HepG2 (cell line): ENCODE data around the gene SOS2. TPM values are rescaled to one million over a fixed set of nuclear protein-coding genes. Genes with fewer than 3 reads are reported as not detected.

ENCODE experiments used
- ARHGAP35 ChIP-seq: sonication (generic); formaldehyde crosslinking; IDR thresholded peaks from 2 replicates; pipeline ENCODE4 v1.9.0; 2022; ENCODE audit warnings: mild to moderate bottlenecking, inconsistent platforms, moderate library complexity, missing genetic modification reagents, borderline replicate concordance
- HES4 ChIP-seq: sonication (generic); formaldehyde crosslinking; IDR thresholded peaks from 2 replicates; pipeline ENCODE4 v1.9.0; 2021; ENCODE audit warnings: mild to moderate bottlenecking, missing genetic modification reagents, borderline replicate concordance
- MAF1 ChIP-seq: sonication (generic); formaldehyde crosslinking; IDR thresholded peaks from 2 replicates; pipeline ENCODE4 v1.5.0; 2020; ENCODE audit warnings: missing genetic modification reagents, borderline replicate concordance
- MAFF ChIP-seq: IDR thresholded peaks from 2 replicates; pipeline ENCODE4 v1.6.1; 2011; ENCODE audit warnings: low read depth, low read length, improper control_type of control experiment
- MATR3 ChIP-seq: sonication (generic); formaldehyde crosslinking; IDR thresholded peaks from 2 replicates; pipeline ENCODE4 v1.4.0; 2020; ENCODE audit warnings: missing genetic modification reagents
- NFE2L1 ChIP-seq: sonication (generic); formaldehyde crosslinking; IDR thresholded peaks from 2 replicates; pipeline ENCODE4 v1.4.0; 2020; ENCODE audit warnings: missing genetic modification reagents, mild to moderate bottlenecking, borderline replicate concordance
- PPARG ChIP-seq: conservative IDR thresholded peaks from 2 replicates; pipeline ENCODE4 v1.6.1; 2016; ENCODE audit warnings: missing biosample characterization, missing genetic modification reagents
- TBP ChIP-seq: sonication (generic); formaldehyde crosslinking; IDR thresholded peaks from 2 replicates; pipeline ENCODE4 v1.5.0; 2020; ENCODE audit warnings: missing genetic modification reagents
- ZFP36 ChIP-seq: fragments of 150-350 bp; IDR thresholded peaks from 2 replicates; pipeline ENCODE4 v1.6.1; 2018; ENCODE audit warnings: borderline replicate concordance, low read length, low read depth; ENCODE audit not compliant: partially characterized antibody
- ZFP90 ChIP-seq: sonication (generic); formaldehyde crosslinking; IDR thresholded peaks from 2 replicates; pipeline ENCODE4 v1.8.0; 2022; ENCODE audit warnings: missing genetic modification reagents, mild to moderate bottlenecking, inconsistent platforms, borderline replicate concordance
- ZNF282 ChIP-seq: fragments of 450-650 bp; IDR thresholded peaks from 2 replicates; pipeline ENCODE4 v1.6.1; 2018; ENCODE audit not compliant: partially characterized antibody
- ZNF543 ChIP-seq: sonication (generic); formaldehyde crosslinking; IDR thresholded peaks from 2 replicates; pipeline ENCODE4 v1.4.0; 2020; ENCODE audit warnings: mild to moderate bottlenecking, missing genetic modification reagents
- ZNF773 ChIP-seq: sonication (generic); formaldehyde crosslinking; IDR thresholded peaks from 2 replicates; pipeline ENCODE4 v1.4.0; 2020; ENCODE audit warnings: missing genetic modification reagents, borderline replicate concordance
- ZNF839 ChIP-seq: sonication (generic); formaldehyde crosslinking; IDR thresholded peaks from 2 replicates; pipeline ENCODE4 v1.4.0; 2020; ENCODE audit warnings: missing genetic modification reagents, mild to moderate bottlenecking, borderline replicate concordance
- polyA plus RNA-seq, 8 experiments: library from polyadenylated mRNA; depleted of rRNA in 3 of 8; stranded (reverse) in 7 of 8; unstranded in 1 of 8; fragments of >200 nt; fragmentation: Illumina TruSeq in 4 of 8; extraction: Trizol in 4 of 8; gene quantifications; 2 replicates each; pipeline versions ENCODE4 v1.2.1 to v1.2.3, GENCODE V29; 2011 to 2016; ENCODE audit warnings: low read depth in 4 of 8, missing spikeins in 1 of 8, mixed read lengths in 1 of 8; ENCODE audit not compliant: insufficient read depth in 1 of 8
- total RNA-seq, 5 experiments: library from RNA; depleted of rRNA; stranded (reverse); fragments of >200 nt; fragmentation: Illumina TruSeq; extraction: Trizol; gene quantifications; 2 replicates each; pipeline ENCODE4 v1.2.3, GENCODE V29; 2016; ENCODE audit warnings: low read depth in 1 of 5
- TF ChIP-seq, protein P1 (sequence below): sonication (generic); formaldehyde crosslinking; IDR thresholded peaks from 2 replicates; pipeline ENCODE4 v1.9.0; 2021; ENCODE audit warnings: missing genetic modification reagents, mild to moderate bottlenecking, borderline replicate concordance
- TF ChIP-seq, protein P2 (sequence below): sonication (generic); formaldehyde crosslinking; IDR thresholded peaks from 2 replicates; pipeline ENCODE4 v1.8.1; 2023; ENCODE audit warnings: mild to moderate bottlenecking, missing genetic modification reagents, borderline replicate concordance
- TF ChIP-seq, protein P3 (sequence below), 2 experiments: fragments of 450-650 bp in 1 of 2; sonication (generic) in 1 of 2; formaldehyde crosslinking; IDR thresholded peaks; 2 replicates each; pipeline versions ENCODE4 v1.5.0 to v1.8.0; 2020 to 2022; ENCODE audit warnings: mild to moderate bottlenecking in 1 of 2, missing genetic modification reagents in 1 of 2
- TF ChIP-seq, protein P4 (sequence below): conservative IDR thresholded peaks from 2 replicates; pipeline ENCODE4 v1.6.1; 2018; ENCODE audit warnings: missing genetic modification reagents
- TF ChIP-seq, protein P5 (sequence below): sonication (generic); formaldehyde crosslinking; IDR thresholded peaks from 2 replicates; pipeline ENCODE4 v1.8.0; 2023; ENCODE audit warnings: mild to moderate bottlenecking, missing genetic modification reagents
- TF ChIP-seq, protein P6 (sequence below): sonication (generic); formaldehyde crosslinking; IDR thresholded peaks from 2 replicates; pipeline ENCODE4 v1.4.0; 2020; ENCODE audit warnings: missing genetic modification reagents
- TF ChIP-seq, protein P7 (sequence below): sonication (generic); formaldehyde crosslinking; IDR thresholded peaks from 2 replicates; pipeline ENCODE4 v1.4.0; 2020; ENCODE audit warnings: mild to moderate bottlenecking, missing genetic modification reagents

Gene SOS2
- total and polyA plus RNA-seq, 2 of the 13 experiments (the other 11 are each of a cell fraction or from before 2014, with no cell fraction given) = 9.3 to 12.1 TPM

DNA sequence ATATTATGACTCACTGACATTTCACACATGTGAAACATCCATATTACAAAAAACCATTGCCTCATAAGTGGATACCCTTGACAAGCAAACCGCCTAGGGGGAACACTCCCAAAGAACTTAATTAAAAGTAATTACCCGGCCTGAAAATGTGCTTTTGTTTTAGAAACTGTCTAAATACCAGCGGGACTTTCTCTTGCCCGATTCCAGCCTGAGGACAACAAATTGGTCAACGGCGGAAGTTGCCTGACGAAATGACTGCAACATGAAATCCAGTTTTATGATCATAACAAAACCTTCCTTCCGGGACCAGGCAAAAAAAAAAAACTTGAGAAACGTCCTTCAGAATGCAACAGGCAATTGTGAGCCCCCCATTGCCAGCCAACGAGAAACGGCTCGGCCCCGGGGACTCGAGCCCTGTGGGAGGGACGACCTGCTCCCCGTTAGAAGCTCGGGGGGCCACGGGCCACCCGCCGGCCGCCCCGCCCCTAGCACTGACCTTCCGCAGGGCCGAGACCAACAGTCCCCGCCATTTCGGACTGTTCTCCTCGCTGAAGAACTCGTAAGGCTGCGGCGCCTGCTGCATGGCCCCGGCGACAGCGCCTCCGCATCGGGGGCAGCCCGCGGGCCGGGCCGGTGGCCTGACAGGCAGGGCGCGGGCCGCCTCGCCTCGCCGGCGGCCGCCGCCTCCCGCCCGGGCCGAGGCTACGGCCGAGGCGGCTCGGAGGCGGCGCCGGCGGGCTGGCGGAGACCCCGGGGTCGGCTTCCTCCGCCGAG is 490 bp downstream of the SOS2 start (continued):
- TF ChIP-seq, protein P1, sequence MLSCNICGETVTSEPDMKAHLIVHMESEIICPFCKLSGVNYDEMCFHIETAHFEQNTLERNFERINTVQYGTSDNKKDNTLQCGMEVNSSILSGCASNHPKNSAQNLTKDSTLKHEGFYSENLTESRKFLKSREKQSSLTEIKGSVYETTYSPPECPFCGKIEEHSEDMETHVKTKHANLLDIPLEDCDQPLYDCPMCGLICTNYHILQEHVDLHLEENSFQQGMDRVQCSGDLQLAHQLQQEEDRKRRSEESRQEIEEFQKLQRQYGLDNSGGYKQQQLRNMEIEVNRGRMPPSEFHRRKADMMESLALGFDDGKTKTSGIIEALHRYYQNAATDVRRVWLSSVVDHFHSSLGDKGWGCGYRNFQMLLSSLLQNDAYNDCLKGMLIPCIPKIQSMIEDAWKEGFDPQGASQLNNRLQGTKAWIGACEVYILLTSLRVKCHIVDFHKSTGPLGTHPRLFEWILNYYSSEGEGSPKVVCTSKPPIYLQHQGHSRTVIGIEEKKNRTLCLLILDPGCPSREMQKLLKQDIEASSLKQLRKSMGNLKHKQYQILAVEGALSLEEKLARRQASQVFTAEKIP = no peak
- TF ChIP-seq PPARG (no peak), NFE2L1 (CRISPR knock-in tag) (no peak), ZNF543 (CRISPR knock-in tag) (no peak), MAF1 (CRISPR knock-in tag) (no peak), ZFP90 (no peak), ZNF773 (CRISPR knock-in tag) (no peak), MATR3 (CRISPR knock-in tag) (no peak), ZNF839 (CRISPR knock-in tag) (no peak), ZFP36 (no peak), TBP (CRISPR knock-in tag) (no peak), MAFF (no peak), HES4 (CRISPR knock-in tag) (no peak), ZNF282 (no peak), ARHGAP35 (CRISPR knock-in tag) (no peak)
- TF ChIP-seq, protein P2, sequence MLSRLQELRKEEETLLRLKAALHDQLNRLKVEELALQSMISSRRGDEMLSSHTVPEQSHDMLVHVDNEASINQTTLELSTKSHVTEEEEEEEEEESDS (CRISPR knock-in tag) = no peak
- TF ChIP-seq, protein P3, sequence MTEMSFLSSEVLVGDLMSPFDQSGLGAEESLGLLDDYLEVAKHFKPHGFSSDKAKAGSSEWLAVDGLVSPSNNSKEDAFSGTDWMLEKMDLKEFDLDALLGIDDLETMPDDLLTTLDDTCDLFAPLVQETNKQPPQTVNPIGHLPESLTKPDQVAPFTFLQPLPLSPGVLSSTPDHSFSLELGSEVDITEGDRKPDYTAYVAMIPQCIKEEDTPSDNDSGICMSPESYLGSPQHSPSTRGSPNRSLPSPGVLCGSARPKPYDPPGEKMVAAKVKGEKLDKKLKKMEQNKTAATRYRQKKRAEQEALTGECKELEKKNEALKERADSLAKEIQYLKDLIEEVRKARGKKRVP (CRISPR knock-in tag; IDR thresholded peaks at IDR 0.05) = peak in 1 of 2 experiments; percentile 51; a peak in 1 of 4 replicates
- TF ChIP-seq, protein P4, sequence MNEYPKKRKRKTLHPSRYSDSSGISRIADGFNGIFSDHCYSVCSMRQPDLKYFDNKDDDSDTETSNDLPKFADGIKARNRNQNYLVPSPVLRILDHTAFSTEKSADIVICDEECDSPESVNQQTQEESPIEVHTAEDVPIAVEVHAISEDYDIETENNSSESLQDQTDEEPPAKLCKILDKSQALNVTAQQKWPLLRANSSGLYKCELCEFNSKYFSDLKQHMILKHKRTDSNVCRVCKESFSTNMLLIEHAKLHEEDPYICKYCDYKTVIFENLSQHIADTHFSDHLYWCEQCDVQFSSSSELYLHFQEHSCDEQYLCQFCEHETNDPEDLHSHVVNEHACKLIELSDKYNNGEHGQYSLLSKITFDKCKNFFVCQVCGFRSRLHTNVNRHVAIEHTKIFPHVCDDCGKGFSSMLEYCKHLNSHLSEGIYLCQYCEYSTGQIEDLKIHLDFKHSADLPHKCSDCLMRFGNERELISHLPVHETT (CRISPR knock-in tag) = no peak
- TF ChIP-seq, protein P5, sequence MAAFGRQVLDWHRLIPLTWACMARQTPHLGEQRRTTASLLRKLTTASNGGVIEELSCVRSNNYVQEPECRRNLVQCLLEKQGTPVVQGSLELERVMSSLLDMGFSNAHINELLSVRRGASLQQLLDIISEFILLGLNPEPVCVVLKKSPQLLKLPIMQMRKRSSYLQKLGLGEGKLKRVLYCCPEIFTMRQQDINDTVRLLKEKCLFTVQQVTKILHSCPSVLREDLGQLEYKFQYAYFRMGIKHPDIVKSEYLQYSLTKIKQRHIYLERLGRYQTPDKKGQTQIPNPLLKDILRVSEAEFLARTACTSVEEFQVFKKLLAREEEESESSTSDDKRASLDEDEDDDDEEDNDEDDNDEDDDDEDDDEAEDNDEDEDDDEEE (CRISPR knock-in tag) = no peak
- TF ChIP-seq, protein P6, sequence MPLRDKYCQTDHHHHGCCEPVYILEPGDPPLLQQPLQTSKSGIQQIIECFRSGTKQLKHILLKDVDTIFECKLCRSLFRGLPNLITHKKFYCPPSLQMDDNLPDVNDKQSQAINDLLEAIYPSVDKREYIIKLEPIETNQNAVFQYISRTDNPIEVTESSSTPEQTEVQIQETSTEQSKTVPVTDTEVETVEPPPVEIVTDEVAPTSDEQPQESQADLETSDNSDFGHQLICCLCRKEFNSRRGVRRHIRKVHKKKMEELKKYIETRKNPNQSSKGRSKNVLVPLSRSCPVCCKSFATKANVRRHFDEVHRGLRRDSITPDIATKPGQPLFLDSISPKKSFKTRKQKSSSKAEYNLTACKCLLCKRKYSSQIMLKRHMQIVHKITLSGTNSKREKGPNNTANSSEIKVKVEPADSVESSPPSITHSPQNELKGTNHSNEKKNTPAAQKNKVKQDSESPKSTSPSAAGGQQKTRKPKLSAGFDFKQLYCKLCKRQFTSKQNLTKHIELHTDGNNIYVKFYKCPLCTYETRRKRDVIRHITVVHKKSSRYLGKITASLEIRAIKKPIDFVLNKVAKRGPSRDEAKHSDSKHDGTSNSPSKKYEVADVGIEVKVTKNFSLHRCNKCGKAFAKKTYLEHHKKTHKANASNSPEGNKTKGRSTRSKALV (CRISPR knock-in tag) = no peak
- TF ChIP-seq, protein P7, sequence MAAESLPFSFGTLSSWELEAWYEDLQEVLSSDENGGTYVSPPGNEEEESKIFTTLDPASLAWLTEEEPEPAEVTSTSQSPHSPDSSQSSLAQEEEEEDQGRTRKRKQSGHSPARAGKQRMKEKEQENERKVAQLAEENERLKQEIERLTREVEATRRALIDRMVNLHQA (CRISPR knock-in tag) = no peak
